COLO829 (cell line): ENCODE results near the gene ACTR6.

Experiments
- DNase-seq: peaks from one replicate; pipeline ENCODE4 v3.0.0; 2012; ENCODE audit warnings: low spot score

ACTR6 gene

DNA sequence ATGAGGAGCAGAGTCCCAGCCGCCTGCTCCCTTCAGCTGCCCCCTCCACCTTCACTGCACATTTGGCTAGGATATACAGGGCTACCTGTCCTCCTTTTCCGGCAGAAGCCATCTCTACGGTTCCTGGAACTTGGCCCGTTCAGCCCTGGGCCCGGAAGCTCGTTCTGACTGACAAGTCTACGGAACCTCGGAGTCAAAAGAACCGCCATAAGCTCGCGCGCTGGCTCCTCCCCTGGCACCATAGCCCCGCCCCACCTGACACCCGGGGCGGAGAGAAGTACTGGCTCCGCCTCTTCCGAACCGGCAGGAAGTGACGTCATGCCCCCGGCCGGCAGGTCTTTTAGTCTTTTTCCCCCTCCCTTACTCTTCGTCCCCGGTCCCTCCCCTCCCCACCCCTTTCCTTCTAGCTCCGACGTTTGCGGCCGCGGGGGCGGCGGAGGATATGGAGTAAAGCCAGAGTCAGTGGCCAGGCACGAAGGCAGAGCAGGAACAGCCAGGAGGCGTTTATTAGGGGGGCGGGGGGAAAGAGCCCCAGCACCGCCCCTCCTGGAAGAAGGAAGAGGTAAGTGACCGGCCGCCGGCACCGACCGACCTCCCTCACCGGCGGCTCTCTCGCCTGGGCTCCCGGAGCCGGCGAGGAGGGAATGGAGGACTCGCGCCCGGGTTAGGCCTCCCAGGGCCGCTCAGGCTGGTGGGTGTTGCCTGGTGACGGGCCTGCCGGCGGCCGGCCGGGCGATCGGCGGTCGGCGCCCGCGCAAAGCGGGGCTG is 66.4 kb downstream of the ACTR6 start, which contains the start of the genes DEPDC4 and SCYL2:
Gene DEPDC4, minus strand, starts transcription at position 245 of the 768 bp plus-strand sequence. Its CDS starts 3 bp downstream, at position 242.
Gene SCYL2, plus strand, starts transcription at position 343 of the 768 bp plus-strand sequence. CDS start 15,794 bp downstream, outside the sequence.
- DNase-seq: peak; percentile 94

DNA sequence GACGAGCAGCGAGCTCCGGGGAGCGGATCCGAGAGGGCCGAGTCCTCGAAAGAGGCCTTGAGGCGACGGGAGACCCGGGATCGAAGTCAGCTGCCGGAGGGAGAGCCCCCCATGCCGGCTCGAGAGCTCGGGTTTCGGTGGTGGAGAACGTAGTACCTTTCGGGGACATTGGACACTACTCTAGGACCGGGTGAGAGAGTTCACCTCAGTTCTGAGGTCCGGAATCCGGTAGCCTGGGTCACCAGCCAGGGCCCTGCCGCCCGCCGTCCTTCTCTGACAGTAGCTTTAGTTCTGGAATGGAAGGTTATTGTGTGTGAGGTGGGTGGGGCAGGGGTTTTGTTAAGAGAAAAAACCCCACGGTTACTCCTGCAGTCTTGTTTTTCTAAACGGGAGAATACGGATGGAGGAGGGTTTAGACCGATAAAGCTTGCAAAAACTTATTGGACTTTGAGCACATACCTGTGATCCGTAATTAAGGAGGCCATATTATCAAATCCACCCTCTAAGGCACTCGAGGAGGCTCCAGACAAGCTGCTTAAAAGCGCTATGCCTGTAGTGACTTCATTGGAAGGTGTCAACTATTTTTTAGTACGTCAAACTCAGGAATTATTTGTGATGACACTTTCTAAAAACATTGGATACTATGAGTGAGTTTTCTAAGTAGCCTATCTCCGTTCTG is 67.1 kb downstream of the ACTR6 start:
- no peak for DNase-seq

GRCh38 chr12:100268835-100269564 is 68.4 kb downstream of the ACTR6 start:
- no peak for DNase-seq

DNA sequence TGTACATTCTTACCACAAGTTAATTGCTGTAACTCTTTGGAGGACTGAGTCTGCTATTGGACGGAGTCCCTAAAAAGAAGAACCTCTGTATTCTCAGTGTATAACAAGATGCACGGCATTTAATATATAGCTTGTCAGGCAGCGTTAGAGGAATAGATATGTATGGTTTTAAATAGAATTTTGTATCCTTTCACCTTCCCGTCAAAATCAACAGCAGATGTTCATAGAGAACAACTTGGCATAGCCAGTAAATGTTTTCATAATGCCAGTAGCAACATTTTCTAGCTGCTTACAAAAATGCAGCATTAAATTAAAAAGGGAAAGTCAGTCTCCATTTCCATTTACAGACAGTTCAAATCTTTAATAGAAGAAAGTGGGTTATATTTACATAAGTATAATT is 73.2 kb downstream of the ACTR6 start:
- no peak for DNase-seq
